Pancreas (tissue), 10 donors: ENCODE measurements around the gene CFAP46. TPM values are rescaled to one million over a fixed set of nuclear protein-coding genes. Genes with fewer than 3 reads are reported as not detected.
"Not testable (repeated sequence)": the region's sequence is repeated elsewhere in the genome, so short reads cannot be mapped to it uniquely, and the experiment has no call there.

ENCODE experiments used
- ATAC-seq, 4 donors: fragments of 200-7000 bp; cut with Tn5 transposase; one replicate each; pipeline versions ENCODE4 v1.8.0 to v1.9.1; 2020; ENCODE audit warnings: mild to moderate bottlenecking in 4 of 4, moderate library complexity in 4 of 4
- DNase-seq, 6 donors: peaks; one replicate each; pipeline ENCODE4 v3.0.0-alpha.2; 2020
- FAIRE-seq: peaks from 2 replicates; lab custom pipeline; 2012; peaks lifted over from hg19 to GRCh38; lab: Jason Lieb, UNC
- H3K27ac ChIP-seq, 4 donors: fragments of 200-600 bp; sonication (generic); 1 replicate in 3 of 4; 2 replicates in 1 of 4; pipeline versions ENCODE4 v1.5.0 to v1.8.0; 2020
- H3K27me3 ChIP-seq, 4 donors: fragments of 200-600 bp; one replicate each; pipeline ENCODE4 v1.8.0; 2021
- H3K36me3 ChIP-seq, 3 donors: fragments of 200-600 bp; sonication (generic) in 1 of 3; one replicate each; pipeline versions ENCODE4 v1.5.0 to v1.8.0; 2020 to 2021
- H3K4me1 ChIP-seq, 3 donors: fragments of 200-600 bp; one replicate each; pipeline ENCODE4 v1.8.0; 2021
- H3K4me3 ChIP-seq, 4 donors: fragments of 200-600 bp; sonication (generic) in 2 of 4; one replicate each; pipeline versions ENCODE4 v1.5.0 to v1.8.0; 2020 to 2021
- H3K9me3 ChIP-seq, 4 donors: fragments of 200-600 bp; one replicate each; pipeline ENCODE4 v1.8.0; 2021
- CTCF ChIP-seq, 4 donors: fragments of 200-600 bp; sonication (generic) in 3 of 4; IDR thresholded peaks; one replicate each; pipeline versions ENCODE4 v1.5.0 to v1.8.0; 2021; ENCODE audit warnings: antibody characterized with exemption in 4 of 4
- WGBS, 2 donors: extraction: QIAGEN DNeasy Blood & Tissue Kit; methylation state at CpG; one replicate each; pipeline ENCODE4 v1.1.7; 2013; 5-methylcytosine and 5-hydroxymethylcytosine counted together
- intact Hi-C, 3 donors: fragments of 100-400 bp; cut with DNase I; formaldehyde crosslinking; loops; one replicate each; pipeline versions ENCODE4 v1.11.1 to v1.14.2; 2022
- polyA plus RNA-seq, 2 donors: library from polyadenylated mRNA; stranded (reverse); fragments of 200-250 nt; gene quantifications; one replicate each; pipeline ENCODE4 v1.2.3, GENCODE V29; 2013
- total RNA-seq, 6 donors: library from RNA; stranded (reverse); fragmentation: NEBNext Ultra II Directional in 4 of 6; extraction: Animal tissue kit (Norgen Biotek cat#: 25700) in 4 of 6; gene quantifications; one replicate each; pipeline versions ENCODE4 v1.2.1 to v1.2.4, GENCODE V29; 2021 to 2023
- donor health status: healthy with polysubstance abuse.
- donor health status: DM: no; HTN: no; CAD: no; lungs with moderate emphysema.
- donor health status: DM: no; HTN: no; CAD: no.
- donor health status: control.
- donor health status: control.
- donor health status: Bipolar disorder and iron deficiency.
- donor health status: DM: yes; HTN: yes; CAD: no.
- donor health status: DM: no; HTN: no; CAD: no.
- donor health status: DM: no; HTN: no; CAD: no.
- donor health status: DM: yes; HTN: yes; CAD: no.

The CFAP46 gene
- total and polyA plus RNA-seq, 8 donors: 0.39 to 1.6 (median 1.0) TPM

DNA sequence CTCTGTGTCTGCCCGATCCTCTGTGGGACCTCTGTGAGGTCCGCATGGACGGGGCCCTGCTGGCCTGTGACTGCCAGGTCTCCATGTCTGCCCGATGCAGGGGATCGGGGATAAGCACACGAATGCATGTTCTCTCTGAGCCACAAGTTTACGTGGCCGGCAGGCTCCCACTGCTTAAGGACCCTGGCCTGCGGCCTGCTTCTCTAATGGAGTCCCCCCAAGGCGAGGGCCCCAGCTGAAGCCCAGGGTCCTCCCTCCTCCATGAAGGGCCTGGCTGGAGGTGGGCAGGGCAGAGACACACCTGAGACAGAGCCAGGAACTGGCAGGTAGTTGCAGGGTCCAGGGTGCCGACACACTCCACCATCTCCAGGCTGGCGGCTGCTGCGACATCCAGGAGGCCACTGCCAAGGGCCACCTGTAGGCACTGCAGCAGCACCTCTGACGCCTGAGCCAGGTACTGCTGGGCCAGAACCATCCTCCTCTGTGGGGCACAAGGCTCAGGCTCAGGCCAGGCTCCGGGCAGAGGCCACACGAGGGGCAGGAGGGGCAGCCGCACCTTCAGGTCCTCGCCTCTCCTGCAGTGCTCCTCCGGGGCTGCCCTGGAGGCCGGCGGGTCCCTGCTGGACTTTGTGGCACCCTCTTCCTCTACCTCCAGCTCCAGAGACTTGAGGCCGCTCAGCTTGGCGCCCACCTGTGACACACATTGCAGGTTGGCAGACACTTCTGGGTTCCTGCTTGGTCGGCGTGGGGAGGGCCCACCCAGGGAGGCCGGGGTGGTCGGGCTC lies 95.5 kb downstream of the CFAP46 start:
- DNase-seq (peak in 1 of 6 donors; percentile 46), ATAC-seq (no peak), FAIRE-seq (no peak)
- no peak overlapping the region for H3K27ac ChIP-seq
- H3K27me3 ChIP-seq: no peaks in the 10 kb centered on the region
- no peaks in the 10 kb centered on the region for H3K9me3 ChIP-seq
- no peak for TF ChIP-seq CTCF (IDR thresholded peaks at IDR 0.05)
- no peak overlapping the region for H3K4me3 ChIP-seq
- intact Hi-C loops: loop anchor here in 1 of 3 donors (10.0 kb wide), 1 partner anchor 278 kb away; no protein-coding TSS in a partner anchor
- H3K36me3 ChIP-seq: no peaks in the 10 kb centered on the region
- H3K4me1 ChIP-seq: no peaks in the 10 kb centered on the region
- 66 to 81% methylated on average over 27 of the region's 27 CpGs for WGBS, 2 donors

GRCh38 chr10:132845780-132846595 lies 96.4 kb downstream of the CFAP46 start:
- Histone ChIP-seq H3K36me3 (no peaks in the 10 kb centered on the region), H3K4me3 (no peak overlapping the region), H3K9me3 (no peaks in the 10 kb centered on the region), H3K4me1 (no peaks in the 10 kb centered on the region), H3K27me3 (no peaks in the 10 kb centered on the region), H3K27ac (no peak overlapping the region)
- FAIRE-seq (no peak), DNase-seq (peak in 2 of 6 donors; percentile 46 to 57), ATAC-seq (no peak)
- intact Hi-C loops: loop anchor here in 1 of 3 donors (10.0 kb wide), 1 partner anchor 279 kb away; no protein-coding TSS in a partner anchor
- TF ChIP-seq CTCF (IDR thresholded peaks at IDR 0.05): no peak
- WGBS, 2 donors: 61 to 80% methylated on average over 32 to 33 of the region's 33 CpGs

DNA sequence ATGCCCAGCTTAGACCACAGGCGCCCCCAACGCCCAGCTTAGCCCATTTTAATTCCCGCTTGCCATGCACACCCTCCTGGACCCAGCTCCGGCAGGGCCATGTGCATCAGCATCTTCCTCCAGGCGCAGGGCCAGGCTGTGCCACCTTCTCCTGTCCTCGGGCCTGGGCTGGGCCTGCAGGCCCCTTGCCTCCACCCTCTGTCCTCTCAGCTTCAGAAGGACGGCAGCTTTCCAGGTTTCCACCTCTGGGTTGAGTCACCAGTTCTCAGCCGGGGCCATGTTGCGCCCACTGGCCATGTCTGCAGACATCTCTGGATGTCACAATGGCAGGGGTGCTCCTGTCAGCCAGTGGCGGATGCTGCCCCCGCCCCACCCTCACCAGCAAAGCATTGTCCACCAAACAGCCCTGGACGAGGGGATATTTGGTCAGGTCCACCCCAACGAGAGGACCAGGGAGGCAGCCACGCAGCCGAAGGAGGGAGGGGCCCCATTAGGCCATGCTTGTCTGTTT lies 97.3 kb downstream of the CFAP46 start:
- peak in 2 of 6 donors; percentile 35 to 43 for DNase-seq
- intact Hi-C loops: loop anchor here in 1 of 3 donors (10.0 kb wide), 1 partner anchor 280 kb away; no protein-coding TSS in a partner anchor
- WGBS, 2 donors: 66 to 81% methylated on average over 15 of the region's 15 CpGs
- TF ChIP-seq CTCF (IDR thresholded peaks at IDR 0.05): no peak
- H3K27me3 ChIP-seq: no peaks in the 10 kb centered on the region
- no peaks in the 10 kb centered on the region for H3K9me3 ChIP-seq
- no peaks in the 10 kb centered on the region for H3K4me1 ChIP-seq
- FAIRE-seq: no peak
- no peaks in the 10 kb centered on the region for H3K36me3 ChIP-seq
- H3K4me3 ChIP-seq: no peak overlapping the region
- no peak for ATAC-seq
- H3K27ac ChIP-seq: no peak overlapping the region

GRCh38 chr10:132844069-132844809 lies 98.1 kb downstream of the CFAP46 start:
- no peak overlapping the region for H3K4me3 ChIP-seq
- no peak for TF ChIP-seq CTCF (IDR thresholded peaks at IDR 0.05)
- intact Hi-C loops: loop anchor here in 1 of 3 donors (10.0 kb wide), 1 partner anchor 281 kb away; no protein-coding TSS in a partner anchor

DNA sequence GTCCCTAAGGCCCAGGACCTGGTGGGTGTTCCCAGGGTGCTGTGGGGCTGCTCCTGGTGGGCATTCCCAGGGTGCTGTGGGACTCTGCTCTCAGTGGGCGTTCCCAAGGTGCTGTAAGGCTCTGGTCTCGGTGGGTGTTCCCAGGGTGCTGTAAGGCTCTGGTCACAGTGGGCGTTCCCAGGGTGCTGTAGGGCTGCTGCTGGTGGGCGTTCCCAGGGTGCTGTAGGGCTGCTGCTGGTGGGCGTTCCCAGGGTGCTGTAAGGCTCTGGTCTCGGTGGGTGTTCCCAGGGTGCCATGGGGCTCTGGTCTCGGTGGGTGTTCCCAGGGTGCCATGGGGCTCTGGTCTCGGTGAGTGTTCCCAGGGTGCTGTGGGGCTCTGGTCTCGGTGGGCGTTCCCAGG lies 99.1 kb downstream of the CFAP46 start:
- H3K27ac ChIP-seq, H3K36me3 ChIP-seq, H3K9me3 ChIP-seq, ATAC-seq, H3K4me1 ChIP-seq, H3K27me3 ChIP-seq, FAIRE-seq, H3K4me3 ChIP-seq: not testable (repeated sequence)
- WGBS, 2 donors: 79 to 94% methylated on average over 10 of the region's 10 CpGs
- intact Hi-C loops: loop anchor here in 1 of 3 donors (10.0 kb wide), 1 partner anchor 282 kb away; no protein-coding TSS in a partner anchor
- DNase-seq: peak in 3 of 6 donors; percentile 7 to 32 (median 11)

More at GRCh38 chr10:132844069-132844809, 98.1 kb downstream of the CFAP46 start:
- Histone ChIP-seq H3K9me3 (no peaks in the 10 kb centered on the region), H3K4me1 (no peaks in the 10 kb centered on the region), H3K27me3 (no peaks in the 10 kb centered on the region), H3K27ac (no peak overlapping the region), H3K36me3 (no peaks in the 10 kb centered on the region)
- WGBS, 2 donors: 71 to 73% methylated on average over 20 of the region's 20 CpGs
- peak in 1 of 6 donors; percentile 51 for DNase-seq
- no peak for FAIRE-seq
- no peak for ATAC-seq
